Suprapubic skin (tissue), 4 donors: Measurements from ENCODE around the gene NPAS3. TPM values are rescaled to one million over a fixed set of nuclear protein-coding genes. Genes with fewer than 3 reads are reported as not detected.

ENCODE experiments used
- DNase-seq, 2 donors: peaks; one replicate each; pipeline ENCODE4 v3.0.0-alpha.2; 2019; ENCODE audit warnings: low spot score in 2 of 2
- H3K27ac ChIP-seq: fragments of 200-600 bp; sonication (generic); one replicate; pipeline ENCODE4 v1.5.1; 2019
- H3K27me3 ChIP-seq: fragments of 200-600 bp; sonication (generic); one replicate; pipeline ENCODE4 v1.5.1; 2019
- H3K36me3 ChIP-seq: fragments of 200-600 bp; sonication (generic); one replicate; pipeline ENCODE4 v1.5.1; 2019
- H3K4me1 ChIP-seq: fragments of 200-600 bp; sonication (generic); one replicate; pipeline ENCODE4 v1.5.1; 2019
- H3K4me3 ChIP-seq: fragments of 200-600 bp; sonication (generic); one replicate; pipeline ENCODE4 v1.5.1; 2019; ENCODE audit warnings: mild to moderate bottlenecking
- H3K9me3 ChIP-seq: fragments of 200-600 bp; sonication (generic); one replicate; pipeline ENCODE4 v1.5.1; 2019
- EP300 ChIP-seq: sonication (generic); formaldehyde crosslinking; IDR thresholded peaks from one replicate; pipeline ENCODE4 v1.6.1; 2017; ENCODE audit warnings: antibody characterized with exemption
- POLR2A ChIP-seq, 2 donors: fragments of 450-650 bp; IDR thresholded peaks; one replicate each; pipeline ENCODE4 v1.6.1; 2017; ENCODE audit warnings: antibody characterized with exemption in 2 of 2, mild to moderate bottlenecking in 2 of 2, moderate library complexity in 2 of 2
- POLR2AphosphoS5 ChIP-seq, 3 donors: sonication (generic); formaldehyde crosslinking; IDR thresholded peaks; one replicate each; pipeline ENCODE4 v1.6.1; 2017; ENCODE audit warnings: antibody characterized with exemption in 3 of 3
- WGBS: methylation state at CpG from one replicate; pipeline ENCODE4 v1.1.5; 2018; 5-methylcytosine and 5-hydroxymethylcytosine counted together
- total RNA-seq, 4 donors: library from RNA; depleted of rRNA; stranded (reverse); fragments of >200 nt; gene quantifications; one replicate each; pipeline ENCODE4 v1.1.0, GENCODE V29; 2016
- TF ChIP-seq, protein P1 (sequence below), 2 donors: fragments of 200-600 bp in 1 of 2; fragments of 450-650 bp in 1 of 2; sonication (generic) in 1 of 2; IDR thresholded peaks; one replicate each; pipeline ENCODE4 v1.5.1; 2016 to 2019; ENCODE audit warnings: antibody characterized with exemption in 2 of 2, mild to moderate bottlenecking in 1 of 2, moderate library complexity in 1 of 2

Gene NPAS3
- total RNA-seq, 4 donors from 2014 or later = 0.17 to 0.45 (median 0.29) TPM; not detected in 1

DNA sequence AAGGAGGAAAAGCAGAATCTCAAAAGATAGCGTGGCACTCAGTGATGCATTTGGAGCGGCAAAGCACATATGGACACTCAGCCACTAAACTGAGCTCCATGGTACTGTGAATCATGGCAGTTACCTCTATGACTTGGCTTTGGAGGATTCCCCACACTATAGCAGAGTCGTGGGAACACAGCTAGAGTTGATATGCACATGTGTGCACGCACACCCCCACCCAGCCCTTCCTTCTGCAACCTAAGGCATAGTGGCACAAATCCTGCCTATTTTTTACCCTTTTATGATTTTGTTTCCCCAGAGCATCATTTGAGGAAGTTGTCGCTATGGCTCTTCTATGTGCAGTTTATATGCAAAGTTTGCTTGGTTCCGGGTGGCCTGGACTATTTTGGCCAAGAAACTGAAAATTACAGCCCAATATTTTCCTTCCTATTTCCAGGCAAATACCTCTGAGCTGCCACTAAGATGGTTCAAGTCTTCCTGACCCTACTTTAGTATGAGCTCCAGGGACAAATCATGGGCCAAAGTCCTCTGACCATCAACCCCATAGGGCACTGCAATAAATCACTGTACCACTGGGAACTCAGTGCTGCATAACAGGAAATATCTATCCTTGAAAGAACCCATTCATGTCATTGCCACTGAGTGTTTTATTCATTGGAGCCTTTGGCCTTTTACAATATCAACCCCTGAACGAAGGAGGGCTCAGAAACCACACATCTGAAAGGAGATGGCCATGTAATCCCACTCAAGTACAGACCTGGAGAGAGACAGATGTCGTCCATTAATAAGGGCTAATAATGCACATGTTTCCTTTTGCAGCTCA is 834.7 kb downstream of the NPAS3 start:
- no peak overlapping the region for H3K27ac ChIP-seq
- no peaks in the 10 kb centered on the region for H3K27me3 ChIP-seq
- TF ChIP-seq, protein P1, sequence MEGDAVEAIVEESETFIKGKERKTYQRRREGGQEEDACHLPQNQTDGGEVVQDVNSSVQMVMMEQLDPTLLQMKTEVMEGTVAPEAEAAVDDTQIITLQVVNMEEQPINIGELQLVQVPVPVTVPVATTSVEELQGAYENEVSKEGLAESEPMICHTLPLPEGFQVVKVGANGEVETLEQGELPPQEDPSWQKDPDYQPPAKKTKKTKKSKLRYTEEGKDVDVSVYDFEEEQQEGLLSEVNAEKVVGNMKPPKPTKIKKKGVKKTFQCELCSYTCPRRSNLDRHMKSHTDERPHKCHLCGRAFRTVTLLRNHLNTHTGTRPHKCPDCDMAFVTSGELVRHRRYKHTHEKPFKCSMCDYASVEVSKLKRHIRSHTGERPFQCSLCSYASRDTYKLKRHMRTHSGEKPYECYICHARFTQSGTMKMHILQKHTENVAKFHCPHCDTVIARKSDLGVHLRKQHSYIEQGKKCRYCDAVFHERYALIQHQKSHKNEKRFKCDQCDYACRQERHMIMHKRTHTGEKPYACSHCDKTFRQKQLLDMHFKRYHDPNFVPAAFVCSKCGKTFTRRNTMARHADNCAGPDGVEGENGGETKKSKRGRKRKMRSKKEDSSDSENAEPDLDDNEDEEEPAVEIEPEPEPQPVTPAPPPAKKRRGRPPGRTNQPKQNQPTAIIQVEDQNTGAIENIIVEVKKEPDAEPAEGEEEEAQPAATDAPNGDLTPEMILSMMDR (IDR thresholded peaks at IDR 0.05) = no peak
- no peak for TF ChIP-seq POLR2AphosphoS5 (IDR thresholded peaks at IDR 0.05)
- no peaks in the 10 kb centered on the region for H3K9me3 ChIP-seq
- no peak overlapping the region for H3K4me3 ChIP-seq
- WGBS = 83% methylated on average over 8 of the region's 8 CpGs
- H3K4me1 ChIP-seq = peaks cover 3% of the 10 kb centered on the region
- no peaks in the 10 kb centered on the region for H3K36me3 ChIP-seq
- DNase-seq = no peak

DNA sequence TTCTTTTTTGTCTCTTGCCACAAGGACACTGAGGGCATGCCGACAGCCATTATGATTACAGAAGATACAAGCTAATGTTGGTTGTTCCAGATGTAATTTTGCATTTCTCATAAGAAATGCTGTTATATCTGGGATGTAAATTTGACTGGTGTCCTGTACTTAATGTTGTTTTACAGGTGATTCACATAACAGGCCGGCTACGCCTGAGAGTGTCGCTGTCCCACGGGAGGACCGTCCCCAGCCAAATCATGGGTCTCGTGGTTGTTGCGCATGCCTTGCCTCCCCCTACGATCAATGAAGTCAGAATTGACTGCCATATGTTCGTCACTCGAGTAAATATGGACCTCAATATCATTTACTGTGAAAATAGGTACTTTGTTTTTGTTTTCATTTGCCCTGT is 835.5 kb downstream of the NPAS3 start:
- DNase-seq = no peak
- H3K4me1 ChIP-seq = peaks cover 3% of the 10 kb centered on the region
- no peaks in the 10 kb centered on the region for H3K27me3 ChIP-seq
- H3K9me3 ChIP-seq = no peaks in the 10 kb centered on the region
- no peaks in the 10 kb centered on the region for H3K36me3 ChIP-seq
- H3K4me3 ChIP-seq = no peak overlapping the region
- WGBS = 97% methylated on average over 11 of the region's 11 CpGs
- TF ChIP-seq POLR2A (IDR thresholded peaks at IDR 0.05) = no peak
- no peak for TF ChIP-seq POLR2AphosphoS5 (IDR thresholded peaks at IDR 0.05)
- TF ChIP-seq, protein P1 (IDR thresholded peaks at IDR 0.05) = no peak
- TF ChIP-seq EP300 = no peak
- no peak overlapping the region for H3K27ac ChIP-seq

DNA sequence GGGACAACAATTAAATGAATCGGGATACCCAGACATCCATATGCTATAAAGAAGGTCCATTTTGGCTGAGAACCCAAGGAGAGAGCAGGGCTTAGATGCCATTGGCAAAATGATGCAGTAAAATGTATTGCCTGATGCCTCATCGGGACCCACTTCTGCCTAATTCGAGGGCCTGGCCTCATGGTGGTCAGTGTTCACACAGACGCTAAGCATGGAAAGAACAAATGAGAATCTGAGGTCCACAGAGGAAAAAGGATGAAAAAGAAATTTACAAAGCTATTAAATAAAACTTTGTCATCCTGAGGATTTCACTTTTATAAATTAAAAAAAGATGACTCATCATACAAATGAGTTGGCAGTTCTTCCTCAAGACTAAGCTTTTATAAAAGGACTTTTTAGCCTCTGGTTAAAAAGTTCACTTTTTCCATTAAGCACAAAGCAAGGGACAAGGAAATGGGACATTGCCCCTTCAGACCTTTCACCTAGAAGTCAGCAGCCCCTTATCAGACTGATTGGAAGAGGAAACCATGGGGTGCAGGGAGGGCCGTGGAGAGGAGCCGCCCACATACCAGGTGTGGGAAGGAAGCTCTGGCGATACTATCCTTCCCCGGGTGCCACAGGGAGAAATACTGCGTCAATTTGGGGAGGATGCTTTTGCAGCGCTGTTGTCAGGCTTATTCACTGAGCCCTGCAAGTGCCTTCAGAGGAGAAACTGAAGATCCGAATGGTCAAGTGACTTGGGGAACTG is 836.2 kb downstream of the NPAS3 start:
- Histone ChIP-seq H3K27me3 (no peaks in the 10 kb centered on the region), H3K9me3 (no peaks in the 10 kb centered on the region), H3K4me3 (no peak overlapping the region), H3K36me3 (no peaks in the 10 kb centered on the region), H3K27ac (no peak overlapping the region), H3K4me1 (peaks cover 3% of the 10 kb centered on the region)
- WGBS = 61% methylated on average over 11 of the region's 11 CpGs
- TF ChIP-seq EP300 (no peak), POLR2AphosphoS5 (IDR thresholded peaks at IDR 0.05) (no peak), POLR2A (IDR thresholded peaks at IDR 0.05) (no peak)
- TF ChIP-seq, protein P1 (IDR thresholded peaks at IDR 0.05) = no peak
- DNase-seq = no peak

DNA sequence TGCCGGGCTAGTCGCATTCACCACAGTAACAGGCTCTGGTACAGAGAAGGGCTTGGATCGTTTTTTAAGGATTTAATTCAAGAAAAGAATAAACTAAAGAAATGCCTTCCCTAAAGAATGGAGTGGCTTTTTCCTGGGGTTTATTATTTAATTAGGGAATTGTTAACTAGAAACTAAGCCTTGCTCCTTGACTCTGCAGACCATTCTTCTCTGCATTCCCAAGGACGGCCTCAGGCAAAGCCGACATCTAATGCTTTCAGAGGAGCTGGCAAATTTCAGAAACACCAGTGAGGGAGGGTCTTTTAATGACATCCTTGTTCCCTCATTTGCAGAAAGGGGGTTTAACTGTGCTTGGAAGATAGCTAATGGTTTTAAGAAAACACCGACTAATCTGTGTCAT is 838.2 kb downstream of the NPAS3 start:
- H3K4me1 ChIP-seq = peaks cover 3% of the 10 kb centered on the region
- H3K27ac ChIP-seq = no peak overlapping the region
- 91% methylated on average over 6 of the region's 6 CpGs for WGBS
- TF ChIP-seq POLR2AphosphoS5 (IDR thresholded peaks at IDR 0.05) (no peak), EP300 (no peak), POLR2A (IDR thresholded peaks at IDR 0.05) (no peak)
- TF ChIP-seq, protein P1 (IDR thresholded peaks at IDR 0.05) = no peak
- no peaks in the 10 kb centered on the region for H3K27me3 ChIP-seq
- no peaks in the 10 kb centered on the region for H3K36me3 ChIP-seq
- no peaks in the 10 kb centered on the region for H3K9me3 ChIP-seq
- H3K4me3 ChIP-seq = no peak overlapping the region
- no peak for DNase-seq

DNA sequence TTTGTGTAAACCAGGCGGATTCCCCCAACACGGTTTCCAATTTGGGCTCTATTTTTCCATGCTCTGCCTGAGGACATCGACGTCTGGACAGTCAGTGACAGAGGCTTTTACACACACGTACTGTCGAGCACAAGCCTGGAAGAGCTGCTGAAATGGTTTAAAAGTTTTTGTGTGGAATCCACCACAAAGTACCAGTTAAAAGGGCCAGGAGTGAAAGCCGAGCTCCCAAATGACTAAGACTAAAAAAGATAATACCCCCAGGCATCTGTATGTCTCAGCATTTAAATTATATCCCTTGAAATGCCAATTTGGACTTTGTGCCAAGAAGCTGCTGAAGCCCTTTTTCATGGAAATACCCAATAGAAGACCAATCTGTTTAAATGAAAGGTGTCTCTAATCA is 839.0 kb downstream of the NPAS3 start:
- no peaks in the 10 kb centered on the region for H3K9me3 ChIP-seq
- no peak for DNase-seq
- no peak for TF ChIP-seq EP300
- TF ChIP-seq, protein P1 (IDR thresholded peaks at IDR 0.05) = no peak
- no peak for TF ChIP-seq POLR2A (IDR thresholded peaks at IDR 0.05)
- TF ChIP-seq POLR2AphosphoS5 (IDR thresholded peaks at IDR 0.05) = no peak
- H3K27ac ChIP-seq = no peak overlapping the region
- WGBS = 68% methylated on average over 7 of the region's 7 CpGs
- H3K4me1 ChIP-seq = peaks cover 3% of the 10 kb centered on the region
- no peak overlapping the region for H3K4me3 ChIP-seq
- no peaks in the 10 kb centered on the region for H3K36me3 ChIP-seq
- no peaks in the 10 kb centered on the region for H3K27me3 ChIP-seq
